GM10266 (cell line): ENCODE data around the gene MSANTD3.
A peak's percentile ranks its signal among the peaks of the same experiment; 100 is the strongest.
"Not testable (repeated sequence)": the region's sequence is repeated elsewhere in the genome, so short reads cannot be mapped to it uniquely, and the experiment has no call there.

Experiments
- DNase-seq: peaks from one replicate; pipeline ENCODE4 v3.0.0; 2012; ENCODE audit errors: extremely low spot score
- TF ChIP-seq, protein P1 (sequence below): IDR thresholded peaks from 2 replicates; pipeline ENCODE4 v1.5.1; 2012; ENCODE audit warnings: mild to moderate bottlenecking, low read depth; ENCODE audit not compliant: control insufficient read depth, insufficient read depth; ENCODE audit errors: missing control alignments

MSANTD3 gene

DNA sequence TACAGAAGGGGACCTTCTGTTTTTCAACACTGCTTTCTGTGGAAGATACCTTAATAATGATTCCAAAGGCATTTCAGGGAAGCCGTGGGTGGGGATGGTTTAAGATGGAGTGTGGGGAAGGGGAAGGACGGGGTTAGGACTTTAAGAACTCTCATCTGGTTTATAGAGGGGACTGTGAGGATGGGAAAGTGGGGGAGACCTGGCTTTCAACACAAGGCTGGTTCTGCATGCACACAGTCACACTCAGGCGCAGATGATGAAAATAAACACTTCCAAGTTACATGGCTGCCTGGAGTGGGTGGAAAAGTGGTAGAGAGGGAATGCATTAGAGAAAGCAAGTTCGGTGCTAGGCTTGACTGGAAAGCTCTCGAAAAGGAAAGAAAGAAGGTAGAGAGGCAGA is 4.9 kb downstream of the MSANTD3 start:
- TF ChIP-seq, protein P1, sequence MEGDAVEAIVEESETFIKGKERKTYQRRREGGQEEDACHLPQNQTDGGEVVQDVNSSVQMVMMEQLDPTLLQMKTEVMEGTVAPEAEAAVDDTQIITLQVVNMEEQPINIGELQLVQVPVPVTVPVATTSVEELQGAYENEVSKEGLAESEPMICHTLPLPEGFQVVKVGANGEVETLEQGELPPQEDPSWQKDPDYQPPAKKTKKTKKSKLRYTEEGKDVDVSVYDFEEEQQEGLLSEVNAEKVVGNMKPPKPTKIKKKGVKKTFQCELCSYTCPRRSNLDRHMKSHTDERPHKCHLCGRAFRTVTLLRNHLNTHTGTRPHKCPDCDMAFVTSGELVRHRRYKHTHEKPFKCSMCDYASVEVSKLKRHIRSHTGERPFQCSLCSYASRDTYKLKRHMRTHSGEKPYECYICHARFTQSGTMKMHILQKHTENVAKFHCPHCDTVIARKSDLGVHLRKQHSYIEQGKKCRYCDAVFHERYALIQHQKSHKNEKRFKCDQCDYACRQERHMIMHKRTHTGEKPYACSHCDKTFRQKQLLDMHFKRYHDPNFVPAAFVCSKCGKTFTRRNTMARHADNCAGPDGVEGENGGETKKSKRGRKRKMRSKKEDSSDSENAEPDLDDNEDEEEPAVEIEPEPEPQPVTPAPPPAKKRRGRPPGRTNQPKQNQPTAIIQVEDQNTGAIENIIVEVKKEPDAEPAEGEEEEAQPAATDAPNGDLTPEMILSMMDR = no peak
- no peak for DNase-seq

DNA sequence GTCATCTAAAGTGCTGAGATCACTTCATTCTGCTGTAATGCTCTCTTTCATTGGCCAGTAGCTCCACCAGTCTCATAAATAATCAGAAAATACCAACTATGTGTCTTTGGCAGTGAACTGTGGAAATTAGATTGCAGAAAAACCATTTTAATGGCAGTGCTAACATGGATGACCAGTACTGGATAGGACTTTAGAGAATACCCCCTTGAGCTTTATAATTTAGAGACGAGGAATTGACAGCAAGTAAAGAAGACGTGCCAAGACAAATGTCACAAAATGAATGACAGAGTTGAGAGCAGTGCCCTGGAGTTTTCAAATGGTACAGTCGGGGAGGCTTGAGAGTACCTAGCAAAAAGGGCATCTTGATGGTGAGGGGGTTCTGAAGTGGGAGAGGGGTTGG is 5.8 kb downstream of the MSANTD3 start:
- TF ChIP-seq, protein P1 = no peak
- DNase-seq = no peak

- TF ChIP-seq, protein P1 = no peak
- DNase-seq = no peak
Observed at GRCh38 chr9:100436571-100436970, 9.6 kb downstream of the MSANTD3 start.

DNA sequence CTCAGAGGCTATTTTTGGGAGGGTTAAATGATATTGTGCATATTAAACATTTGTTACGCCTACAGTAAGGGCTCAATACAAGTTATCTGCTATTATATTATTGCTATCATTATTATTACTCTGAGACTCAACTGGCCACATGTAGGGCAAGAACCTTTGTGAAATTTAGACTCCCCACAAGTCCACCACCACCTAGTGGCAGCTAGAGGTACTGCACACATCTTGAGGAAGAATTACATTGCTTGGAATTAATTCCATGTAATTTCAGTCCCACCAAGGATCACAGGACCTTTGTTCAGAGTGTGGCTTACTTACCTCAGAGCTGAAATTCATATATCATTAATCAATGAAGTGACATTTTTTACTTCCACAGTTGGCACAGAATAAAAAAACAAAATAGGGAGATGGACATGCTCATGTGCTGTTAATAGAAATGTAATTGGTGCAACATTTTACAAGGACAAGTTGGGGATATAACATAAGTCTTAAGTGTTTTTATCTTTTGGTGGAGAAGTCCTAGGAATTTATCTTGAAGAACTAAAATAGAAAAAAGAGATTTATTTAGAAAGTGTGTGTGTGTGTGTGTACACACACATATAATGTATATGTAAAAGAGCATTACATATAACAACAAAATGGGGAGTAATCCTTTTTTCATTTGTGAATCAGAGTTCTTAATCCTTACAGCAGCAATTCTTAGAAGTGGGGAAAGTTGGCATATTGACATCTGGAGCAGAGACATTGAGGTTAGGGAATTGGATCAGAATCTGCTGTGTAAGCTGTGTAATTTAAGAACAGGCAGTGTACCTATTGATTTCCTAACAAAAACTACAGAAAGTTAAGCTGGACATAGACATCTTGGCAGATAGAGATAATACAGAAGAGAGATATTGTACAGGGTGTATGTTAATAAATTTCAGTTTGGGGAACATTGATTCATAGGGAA is 11.2 kb downstream of the MSANTD3 start:
- TF ChIP-seq, protein P1 = peak; percentile 91
- DNase-seq = peak; percentile 65

GRCh38 chr9:100440071-100440470 is 13.1 kb downstream of the MSANTD3 start:
- DNase-seq = no peak
- TF ChIP-seq, protein P1 = no peak

GRCh38 chr9:100440487-100440886 is 13.5 kb downstream of the MSANTD3 start:
- DNase-seq = not testable (repeated sequence)

- DNase-seq = no peak
- TF ChIP-seq, protein P1 = no peak
Observed at GRCh38 chr9:100441911-100442361, 15.0 kb downstream of the MSANTD3 start.
